Endometrial microvascular endothelial cells (primary cell): ENCODE data around the gene LOXL1. TPM values are rescaled to one million over a fixed set of nuclear protein-coding genes. Genes with fewer than 3 reads are reported as not detected.

Experiments
- in situ Hi-C: cut with HindIII; loops from 2 replicates; pipeline ENCODE4 v1.10.0; 2017; ENCODE audit warnings: low sequenced_read_pairs, low pct_unique_long_range_greater_than_20kb; ENCODE audit errors: inconsistent ontology term
- total RNA-seq: library from RNA; depleted of rRNA; stranded (reverse); fragments of >200 nt; gene quantifications from one replicate; pipeline ENCODE4 v1.2.3, GENCODE V29; 2015; ENCODE audit errors: inconsistent ontology term

LOXL1 gene
- total RNA-seq, 1 donor from 2014 or later: 0.46 TPM

GRCh38 chr15:73915082-73915481 lies 11.2 kb upstream of the LOXL1 start:
- in situ Hi-C loops: no loop called here

DNA sequence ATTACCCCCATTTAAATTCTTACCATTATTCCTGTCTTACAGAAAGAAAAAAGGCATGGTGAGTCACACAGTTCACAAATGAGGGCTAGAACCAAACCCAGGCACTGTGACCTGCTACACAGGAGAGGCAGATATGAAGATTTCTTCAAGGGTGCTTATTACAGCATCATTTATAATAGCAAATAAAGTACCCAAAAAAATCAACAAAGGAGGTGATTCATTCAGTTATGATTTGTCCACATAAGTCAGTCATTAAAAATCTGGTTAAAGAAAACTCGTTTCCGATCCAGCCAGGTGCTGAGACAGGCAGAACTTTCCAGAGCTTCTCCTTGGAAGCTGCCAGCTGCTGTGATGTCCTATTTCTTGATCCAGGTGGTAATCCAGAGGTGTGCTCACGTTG lies 7.5 kb upstream of the LOXL1 start:
- in situ Hi-C loops: no loop called here

DNA sequence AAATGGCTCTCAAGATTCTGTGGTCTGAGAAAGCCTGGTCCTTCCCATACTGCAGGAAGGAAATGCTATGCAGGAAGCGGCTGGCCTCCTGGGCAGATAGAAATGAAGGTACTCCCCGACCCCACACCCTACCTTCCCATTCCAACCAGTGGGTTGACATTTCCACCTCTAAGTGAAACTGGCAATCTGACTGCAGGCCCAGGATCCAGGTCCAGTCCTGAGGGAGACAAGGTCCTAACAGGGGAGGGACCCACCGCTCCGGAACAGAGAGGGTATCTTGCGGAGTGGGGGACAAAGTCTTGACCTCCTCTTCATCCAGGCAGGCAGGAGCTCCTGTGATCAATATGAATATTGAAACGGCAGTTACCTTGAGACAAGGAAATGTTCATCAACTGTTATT lies 6.6 kb upstream of the LOXL1 start:
- in situ Hi-C loops: no loop called here

DNA sequence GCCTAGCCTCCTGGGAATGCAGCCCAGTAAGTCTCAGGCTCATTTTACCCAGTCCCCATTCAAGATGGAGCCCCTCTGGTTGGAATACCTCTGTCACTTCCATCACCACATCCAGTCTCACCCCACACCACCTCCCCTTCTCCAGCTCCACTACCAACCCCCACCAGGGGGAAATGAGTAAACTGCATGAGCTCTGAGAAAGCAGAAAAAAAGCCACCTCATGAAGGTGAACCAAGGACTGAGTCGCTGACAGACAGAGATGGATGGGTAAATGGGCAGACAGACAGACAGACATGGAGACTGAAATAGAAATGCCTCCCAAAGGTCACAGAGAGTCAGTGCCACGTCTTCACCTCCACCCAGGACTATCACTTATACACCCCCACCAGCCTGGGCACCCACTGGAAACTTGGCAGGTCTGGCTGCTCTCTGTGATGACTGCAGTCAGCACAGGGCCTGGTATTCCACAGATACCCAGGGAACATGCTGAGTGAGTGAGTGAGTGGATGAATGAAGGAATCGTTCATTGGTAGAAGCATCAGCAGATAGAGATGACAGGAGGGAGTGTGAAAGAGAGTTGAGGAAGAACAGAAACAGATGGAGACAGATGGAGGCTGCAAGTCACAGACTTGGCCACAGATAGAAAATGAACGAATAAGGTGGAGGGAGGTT lies 4.9 kb upstream of the LOXL1 start:
- in situ Hi-C loops: no loop called here

DNA sequence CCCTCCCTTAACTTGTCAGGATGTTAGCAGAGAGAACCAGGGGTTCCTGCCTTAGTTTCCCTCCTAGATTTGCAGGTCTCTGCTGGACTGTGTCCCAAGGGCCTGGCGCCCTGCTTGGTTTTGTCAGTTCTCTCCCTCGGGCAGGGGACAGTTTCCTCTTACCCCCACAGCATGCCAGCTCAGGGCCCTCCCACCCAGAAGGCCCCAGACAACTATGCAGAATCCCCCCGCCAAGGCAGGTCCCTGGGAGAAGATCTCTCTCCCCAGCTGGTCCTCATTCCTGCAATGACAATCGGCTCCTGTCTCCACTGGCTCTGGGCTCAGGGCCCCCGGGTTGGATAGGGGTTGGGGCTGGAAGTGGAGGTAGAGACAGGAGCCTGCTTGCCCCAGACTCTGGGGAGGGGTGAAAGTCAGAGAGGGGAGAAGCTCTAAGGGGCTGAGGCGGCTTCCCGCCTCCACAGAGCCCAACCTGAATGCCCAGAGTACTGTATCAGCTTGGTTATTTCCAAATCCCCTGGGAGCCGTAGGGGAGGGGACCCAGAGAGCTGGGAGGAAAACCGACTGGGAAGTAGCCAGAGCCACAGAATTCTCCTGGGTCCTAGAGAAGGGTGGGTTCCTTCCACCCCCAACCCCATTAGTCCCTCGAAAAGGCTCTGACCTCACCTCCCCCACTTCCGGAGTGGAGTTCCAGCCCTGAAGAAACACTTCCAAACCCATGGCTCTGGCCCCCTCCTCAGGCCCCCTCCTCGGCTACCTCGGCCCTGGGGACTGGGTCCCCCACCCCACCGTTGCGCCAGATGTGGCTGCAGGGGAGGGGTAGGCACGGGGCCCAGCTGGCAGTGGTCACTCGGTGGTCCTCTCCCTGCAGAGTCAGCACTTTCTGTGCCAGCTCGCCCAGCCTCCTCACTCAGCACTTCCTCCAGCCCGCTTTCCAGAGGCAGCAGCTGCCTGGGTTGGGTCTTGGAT lies 3.8 kb upstream of the LOXL1 start:
- in situ Hi-C loops: no loop called here

GRCh38 chr15:73923156-73923487 lies 3.1 kb upstream of the LOXL1 start:
- in situ Hi-C loops: no loop called here

DNA sequence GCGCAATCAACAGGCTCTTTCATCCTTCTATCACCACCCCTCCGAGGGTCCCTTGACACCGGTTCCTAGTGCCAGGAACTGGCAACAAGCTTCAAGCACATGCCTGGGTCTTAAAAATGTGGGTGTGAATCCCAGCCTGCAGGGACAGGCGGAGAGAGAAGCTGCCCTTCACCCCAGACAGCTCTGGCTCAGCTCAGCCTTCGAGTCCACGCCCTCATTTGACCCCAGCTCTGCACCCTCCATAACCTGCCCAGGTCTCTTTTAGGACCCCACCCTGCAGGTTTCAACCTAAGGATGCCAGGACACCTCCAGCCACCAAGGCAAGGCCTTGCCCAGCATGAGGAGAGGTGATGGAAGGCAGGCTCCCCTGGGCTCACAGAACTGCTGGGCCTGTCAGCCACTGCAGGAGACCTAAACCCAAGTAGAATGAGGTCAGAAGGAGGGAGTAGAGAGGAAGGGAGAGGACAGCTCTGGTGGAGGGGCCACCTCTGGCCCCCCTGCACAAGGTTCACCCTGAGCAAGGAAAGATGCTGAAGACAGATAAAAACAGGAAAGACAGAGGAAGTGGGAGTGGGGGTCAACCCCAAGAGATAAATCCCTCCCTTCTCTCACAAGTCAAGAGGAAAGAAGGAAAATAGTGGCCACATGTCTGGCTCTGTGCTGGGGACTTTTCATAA lies 2.6 kb upstream of the LOXL1 start:
- in situ Hi-C loops: no loop called here

GRCh38 chr15:73924171-73924921 lies 1.9 kb upstream of the LOXL1 start:
- in situ Hi-C loops: no loop called here

- in situ Hi-C loops: no loop called here
Measured at GRCh38 chr15:73925848-73926218, 429 bp upstream of the LOXL1 start.

DNA sequence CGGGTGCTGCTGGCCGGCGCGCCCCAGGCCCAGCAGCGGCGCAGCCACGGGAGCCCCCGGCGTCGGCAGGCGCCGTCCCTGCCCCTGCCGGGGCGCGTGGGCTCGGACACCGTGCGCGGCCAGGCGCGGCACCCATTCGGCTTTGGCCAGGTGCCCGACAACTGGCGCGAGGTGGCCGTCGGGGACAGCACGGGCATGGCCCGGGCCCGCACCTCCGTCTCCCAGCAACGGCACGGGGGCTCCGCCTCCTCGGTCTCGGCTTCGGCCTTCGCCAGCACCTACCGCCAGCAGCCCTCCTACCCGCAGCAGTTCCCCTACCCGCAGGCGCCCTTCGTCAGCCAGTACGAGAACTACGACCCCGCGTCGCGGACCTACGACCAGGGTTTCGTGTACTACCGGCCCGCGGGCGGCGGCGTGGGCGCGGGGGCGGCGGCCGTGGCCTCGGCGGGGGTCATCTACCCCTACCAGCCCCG lies 777 bp downstream of the LOXL1 start:
- in situ Hi-C loops: no loop called here

DNA sequence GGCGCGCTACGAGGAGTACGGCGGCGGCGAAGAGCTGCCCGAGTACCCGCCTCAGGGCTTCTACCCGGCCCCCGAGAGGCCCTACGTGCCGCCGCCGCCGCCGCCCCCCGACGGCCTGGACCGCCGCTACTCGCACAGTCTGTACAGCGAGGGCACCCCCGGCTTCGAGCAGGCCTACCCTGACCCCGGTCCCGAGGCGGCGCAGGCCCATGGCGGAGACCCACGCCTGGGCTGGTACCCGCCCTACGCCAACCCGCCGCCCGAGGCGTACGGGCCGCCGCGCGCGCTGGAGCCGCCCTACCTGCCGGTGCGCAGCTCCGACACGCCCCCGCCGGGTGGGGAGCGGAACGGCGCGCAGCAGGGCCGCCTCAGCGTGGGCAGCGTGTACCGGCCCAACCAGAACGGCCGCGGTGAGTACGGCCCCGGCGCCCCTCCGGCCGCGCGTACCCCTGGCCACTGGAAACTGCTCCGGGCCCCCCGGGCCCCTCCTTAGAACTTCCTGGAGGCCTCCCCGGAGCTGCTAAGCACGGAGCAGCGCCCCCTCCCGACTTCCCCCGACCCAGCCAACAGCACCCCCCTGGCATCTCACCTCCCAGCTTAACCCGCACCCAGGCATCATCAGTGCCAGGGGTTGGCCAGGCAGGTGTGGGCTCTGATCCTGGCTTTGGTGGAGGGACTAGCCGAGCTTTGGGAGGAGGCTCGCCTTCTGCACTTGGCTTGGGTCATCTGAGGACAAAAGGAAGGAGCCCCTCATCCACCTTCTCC lies 1.4 kb downstream of the LOXL1 start:
- in situ Hi-C loops: no loop called here

DNA sequence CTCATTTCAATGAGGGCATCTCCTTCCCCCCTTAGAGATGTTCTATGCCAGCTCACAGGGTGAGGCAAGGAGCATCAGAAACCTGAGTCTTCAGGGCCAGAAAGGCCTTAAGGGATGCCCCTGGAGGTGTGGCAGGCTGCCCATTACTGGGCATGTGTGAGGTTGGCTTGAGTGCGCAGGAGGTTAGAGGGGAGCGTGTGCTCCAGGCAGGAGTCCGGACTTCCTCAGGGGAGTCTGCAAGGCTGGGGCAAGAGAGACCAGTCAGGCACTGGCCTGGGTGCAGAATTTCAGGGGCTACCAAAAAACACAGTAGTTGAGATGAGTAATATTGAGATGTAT lies 1.9 kb downstream of the LOXL1 start:
- in situ Hi-C loops: no loop called here

DNA sequence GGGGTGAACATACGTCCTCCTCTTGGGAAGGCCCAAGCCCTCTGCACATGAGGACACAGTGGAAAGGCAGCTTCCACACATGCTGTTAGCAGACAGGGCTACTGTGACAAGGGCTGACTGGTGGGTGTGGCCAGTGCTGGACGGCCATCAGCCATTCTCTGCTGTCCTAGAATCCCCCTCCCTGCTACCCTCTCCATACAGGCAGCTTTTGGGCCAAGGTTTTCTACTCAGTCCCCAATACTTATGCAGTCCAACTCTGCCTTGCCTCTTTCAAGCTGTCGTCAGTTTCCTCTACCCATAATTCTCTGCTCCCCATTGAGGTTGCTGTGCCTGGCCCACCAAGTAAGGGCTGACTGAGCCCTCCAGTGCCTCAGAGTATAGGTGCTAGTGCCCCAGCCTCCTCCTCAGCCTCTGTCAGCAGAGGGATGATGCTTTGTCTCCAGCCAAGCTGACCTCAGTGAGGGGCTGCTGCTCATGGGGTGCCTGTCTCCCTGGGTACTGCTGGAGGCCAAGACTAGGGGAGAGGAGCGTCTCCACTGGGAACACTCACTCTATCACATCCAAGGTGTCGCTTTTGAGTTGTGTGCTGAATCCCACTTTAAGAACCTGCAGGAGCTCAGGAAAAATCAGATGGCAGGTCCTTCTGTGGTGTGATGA lies 2.8 kb downstream of the LOXL1 start:
- in situ Hi-C loops: no loop called here

DNA sequence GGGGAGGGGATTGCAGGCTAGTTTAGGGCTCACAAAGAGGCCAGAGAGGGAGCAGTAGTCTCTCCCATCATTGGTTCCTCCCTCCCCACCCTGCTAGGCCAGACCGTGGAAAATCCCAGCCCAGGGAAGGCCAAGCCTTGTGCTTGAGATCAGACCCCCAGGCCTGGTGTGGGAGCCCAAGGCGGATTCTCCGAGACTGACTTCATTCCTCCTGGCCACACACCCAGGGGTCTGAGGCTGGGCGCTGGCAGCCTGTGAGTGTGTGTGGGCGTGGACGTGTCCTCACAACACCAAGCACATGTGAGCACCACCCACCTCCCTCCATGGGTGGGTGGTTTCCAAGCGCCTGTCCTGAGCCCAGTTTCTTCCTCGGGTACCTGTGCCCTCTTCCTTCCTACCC lies 4.1 kb downstream of the LOXL1 start:
- in situ Hi-C loops: no loop called here

DNA sequence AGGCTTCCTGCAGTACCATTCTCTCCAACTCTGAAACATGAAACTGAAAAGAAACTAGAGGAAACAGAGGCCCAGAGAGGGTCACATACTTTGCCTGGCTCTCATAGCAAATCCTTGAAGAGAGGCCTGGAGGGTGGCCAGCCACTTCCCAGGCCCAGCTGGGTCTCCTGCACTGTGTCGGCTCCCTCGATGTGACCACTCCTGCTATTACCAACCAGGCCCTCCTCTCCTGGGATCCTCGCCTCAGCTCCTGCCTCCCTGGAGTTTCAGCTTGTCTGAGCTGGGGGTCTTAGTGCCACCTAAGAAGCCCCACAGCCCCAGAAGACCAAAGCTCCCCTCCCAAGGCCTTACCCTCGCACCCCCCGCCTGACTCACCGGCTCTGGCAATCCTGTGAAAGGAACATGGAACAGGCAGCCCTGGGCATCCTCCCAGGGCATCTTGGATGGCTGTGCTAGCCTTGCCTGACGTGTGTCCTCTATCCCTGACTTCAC lies 4.6 kb downstream of the LOXL1 start:
- in situ Hi-C loops: no loop called here

- in situ Hi-C loops: no loop called here
Measured at GRCh38 chr15:73931441-73931840, 5.2 kb downstream of the LOXL1 start.

- in situ Hi-C loops: no loop called here
Measured at GRCh38 chr15:73932381-73933191, 6.3 kb downstream of the LOXL1 start.
